GM03348 (cell line): ENCODE data around the gene MED4.

ENCODE experiments used
- DNase-seq: peaks from one replicate; pipeline ENCODE4 v3.0.0; 2012; ENCODE audit warnings: low spot score

MED4 gene

GRCh38 chr13:48037346-48038173 lies 57.3 kb downstream of the MED4 start, which contains the start of gene NUDT15:
Gene NUDT15 (plus strand): TSS chr13:48037726. CDS start chr13:48037747, 21 bp downstream.
- peak; percentile 97 for DNase-seq

GRCh38 chr13:48029859-48030258 lies 65.0 kb downstream of the MED4 start:
- DNase-seq, result no peak

- DNase-seq, result no peak
Measured at GRCh38 chr13:48028066-48028465, 66.8 kb downstream of the MED4 start.
